Sigmoid colon (tissue), 4 donors: ENCODE results near the gene CCL26.

Experiments
- CTCF ChIP-seq, 4 experiments: fragments of 450-650 bp in 3 of 4; fragments of 200-600 bp in 1 of 4; IDR thresholded peaks; one replicate each; pipeline ENCODE4 v1.5.1; 2016 to 2019; ENCODE audit warnings: antibody characterized with exemption in 4 of 4, mild to moderate bottlenecking in 3 of 4, moderate library complexity in 2 of 4
- EP300 ChIP-seq, 4 donors: sonication (generic); formaldehyde crosslinking; IDR thresholded peaks; one replicate each; pipeline ENCODE4 v1.6.1; 2017; ENCODE audit warnings: antibody characterized with exemption in 4 of 4
- POLR2A ChIP-seq, 2 donors: fragments of 450-650 bp; IDR thresholded peaks; one replicate each; pipeline ENCODE4 v1.6.1; 2016; ENCODE audit warnings: antibody characterized with exemption in 2 of 2, mild to moderate bottlenecking in 2 of 2, moderate library complexity in 2 of 2

DNA sequence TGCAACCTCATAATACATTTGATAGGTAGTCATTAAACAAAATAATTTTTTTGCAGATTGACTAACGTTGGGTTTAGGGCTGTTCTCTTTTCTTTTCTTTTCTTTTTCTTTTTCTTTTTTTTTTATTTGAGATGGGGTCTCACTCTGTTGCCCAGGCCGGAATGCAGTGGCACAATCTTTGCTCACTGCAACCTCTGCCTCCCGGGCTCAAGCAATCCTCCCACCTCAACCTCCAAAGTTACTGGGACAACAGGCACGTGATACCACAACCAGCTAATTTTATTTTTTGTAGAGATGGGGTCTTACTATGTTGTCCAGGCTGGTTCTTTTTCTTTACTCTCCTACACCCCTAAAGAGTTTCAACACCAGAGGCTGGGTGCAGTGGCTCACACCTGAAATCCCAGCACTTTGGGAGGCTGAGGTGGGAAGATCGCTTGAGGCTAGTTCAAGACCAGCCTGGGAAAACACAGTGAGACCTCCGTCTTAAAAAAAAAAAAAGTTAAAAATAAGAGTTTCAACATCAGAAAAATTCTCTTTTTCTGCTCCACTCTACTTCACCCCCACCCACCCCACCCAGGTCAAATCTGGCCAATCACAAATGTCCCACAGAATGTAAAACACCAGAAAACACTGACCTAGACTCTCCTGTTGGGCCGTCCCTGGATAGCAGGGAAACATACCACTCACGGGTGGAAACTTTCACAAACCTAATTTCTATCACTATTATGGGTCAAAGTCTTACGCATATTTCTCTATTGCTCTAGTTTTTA is 36.2 kb downstream of the CCL26 start:
- TF ChIP-seq POLR2A (IDR thresholded peaks at IDR 0.05) = no peak
- no peak for TF ChIP-seq CTCF (IDR thresholded peaks at IDR 0.05)
- TF ChIP-seq EP300 (IDR thresholded peaks at IDR 0.05) = no peak
